OCI-LY7 (cell line): ENCODE results near the gene RNF126.

Experiments used
- EZH2phosphoT487 ChIP-seq: fragments of 200-600 bp; sonication (generic); IDR thresholded peaks from 2 replicates; pipeline ENCODE4 v1.6.1; 2018; ENCODE audit warnings: low read depth, borderline replicate concordance, mild to moderate bottlenecking, mixed run types, antibody characterized with exemption, low read length, moderate library complexity, mixed read lengths
- TF ChIP-seq, protein P1 (sequence below): fragments of 200-600 bp; sonication (generic); conservative IDR thresholded peaks from 2 replicates; pipeline ENCODE4 v1.5.1; 2014; ENCODE audit warnings: mild to moderate bottlenecking, antibody characterized with exemption, low read length, moderate library complexity, mixed read lengths

DNA sequence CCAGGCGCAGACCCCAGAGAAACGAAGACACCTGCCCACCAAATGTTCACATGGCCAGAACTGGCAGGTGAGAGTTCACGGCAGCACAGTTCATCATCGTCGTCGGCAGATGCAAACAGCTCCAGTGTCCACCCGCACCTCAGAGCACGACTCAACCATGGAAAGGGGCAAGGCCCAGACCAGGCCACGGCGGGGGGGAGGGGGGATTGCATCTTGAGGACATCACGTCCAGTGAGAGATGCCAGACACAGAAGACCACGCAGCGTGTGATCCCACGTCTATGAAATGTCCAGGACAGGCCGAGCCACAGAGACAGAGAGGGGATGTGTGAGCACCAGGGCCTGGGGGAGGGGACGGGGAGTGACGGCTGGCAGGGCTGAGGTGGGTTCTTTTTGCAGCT, 7.3 kb downstream of the RNF126 start:
- TF ChIP-seq, protein P1, sequence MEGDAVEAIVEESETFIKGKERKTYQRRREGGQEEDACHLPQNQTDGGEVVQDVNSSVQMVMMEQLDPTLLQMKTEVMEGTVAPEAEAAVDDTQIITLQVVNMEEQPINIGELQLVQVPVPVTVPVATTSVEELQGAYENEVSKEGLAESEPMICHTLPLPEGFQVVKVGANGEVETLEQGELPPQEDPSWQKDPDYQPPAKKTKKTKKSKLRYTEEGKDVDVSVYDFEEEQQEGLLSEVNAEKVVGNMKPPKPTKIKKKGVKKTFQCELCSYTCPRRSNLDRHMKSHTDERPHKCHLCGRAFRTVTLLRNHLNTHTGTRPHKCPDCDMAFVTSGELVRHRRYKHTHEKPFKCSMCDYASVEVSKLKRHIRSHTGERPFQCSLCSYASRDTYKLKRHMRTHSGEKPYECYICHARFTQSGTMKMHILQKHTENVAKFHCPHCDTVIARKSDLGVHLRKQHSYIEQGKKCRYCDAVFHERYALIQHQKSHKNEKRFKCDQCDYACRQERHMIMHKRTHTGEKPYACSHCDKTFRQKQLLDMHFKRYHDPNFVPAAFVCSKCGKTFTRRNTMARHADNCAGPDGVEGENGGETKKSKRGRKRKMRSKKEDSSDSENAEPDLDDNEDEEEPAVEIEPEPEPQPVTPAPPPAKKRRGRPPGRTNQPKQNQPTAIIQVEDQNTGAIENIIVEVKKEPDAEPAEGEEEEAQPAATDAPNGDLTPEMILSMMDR: no peak
- no peak for TF ChIP-seq EZH2phosphoT487
